H1 (cell line): ENCODE results near the gene CADPS. TPM values are rescaled to one million over a fixed set of nuclear protein-coding genes. Genes with fewer than 3 reads are reported as not detected.

Source experiments
- CTCF ChIA-PET: fragments of 300-600 bp; sonication (Branson Sonifier 250); formaldehyde crosslinking; loops from one replicate; lab custom pipeline; 2021; ENCODE audit not compliant: partially characterized antibody; lab: Charles Lee
- POLR2A ChIA-PET: fragments of 300-600 bp; sonication (Branson Sonifier 250); formaldehyde crosslinking; loops from one replicate; lab custom pipeline; 2021; ENCODE audit warnings: inconsistent platforms; ENCODE audit not compliant: partially characterized antibody; lab: Charles Lee
- DNase-seq, 2 experiments: peaks; one replicate each; pipeline versions ENCODE4 v3.0.0 to v3.0.0-alpha.2; 2010 to 2022; ENCODE audit warnings: low spot score in 2 of 2, low read depth in 1 of 2, mixed read lengths in 1 of 2
- FAIRE-seq: peaks from 2 replicates; lab custom pipeline; 2011; peaks lifted over from hg19 to GRCh38; lab: Jason Lieb, UNC
- H2AFZ ChIP-seq: 2 replicates; pipeline ENCODE4 v1.8.1; 2012; ENCODE audit warnings: low read length, inconsistent platforms
- H2AK5ac ChIP-seq: 2 replicates; pipeline ENCODE4 v1.6.1; 2013; ENCODE audit warnings: low read depth, low read length
- H2BK120ac ChIP-seq: replicated peaks from 2 replicates; pipeline ENCODE3; 2013; ENCODE audit warnings: low read depth, low read length, inconsistent platforms
- H2BK12ac ChIP-seq: 2 replicates; pipeline ENCODE4 v1.6.1; 2013; ENCODE audit warnings: low read depth, low read length
- H2BK15ac ChIP-seq: 2 replicates; pipeline ENCODE4 v1.6.1; 2013; ENCODE audit warnings: low read length
- H2BK20ac ChIP-seq: 2 replicates; pipeline ENCODE4 v1.6.1; 2013; ENCODE audit warnings: low read length
- H2BK5ac ChIP-seq: 2 replicates; pipeline ENCODE4 v1.6.1; 2013; ENCODE audit warnings: low read depth, low read length
- H3K14ac ChIP-seq: 2 replicates; pipeline ENCODE4 v1.6.1; 2013; ENCODE audit warnings: inconsistent platforms; ENCODE audit not compliant: insufficient read length
- H3K18ac ChIP-seq: 2 replicates; pipeline ENCODE4 v1.6.1; 2013; ENCODE audit warnings: low read length; ENCODE audit errors: extremely low read depth
- H3K23ac ChIP-seq: 2 replicates; pipeline ENCODE4 v1.6.1; 2013; ENCODE audit warnings: inconsistent platforms; ENCODE audit not compliant: insufficient read length
- H3K23me2 ChIP-seq: 2 replicates; pipeline ENCODE4 v1.6.1; 2013; ENCODE audit warnings: low read depth, low read length
- H3K27ac ChIP-seq: 2 replicates; pipeline ENCODE4 v1.6.1; 2011; ENCODE audit warnings: low read depth, low read length, inconsistent platforms
- H3K27me3 ChIP-seq, 4 experiments: replicated peaks in 1 of 4; 1 replicate in 1 of 4; 2 replicates in 3 of 4; pipeline versions ENCODE4 v1.6.1 to v1.8.1; 2011 to 2013; ENCODE audit warnings: low read length in 3 of 4, mild to moderate bottlenecking in 3 of 4, inconsistent platforms in 2 of 4, mixed read lengths in 2 of 4, moderate library complexity in 1 of 4; ENCODE audit not compliant: control insufficient read depth in 3 of 4, insufficient read depth in 3 of 4; ENCODE audit errors: extremely low read depth in 1 of 4
- H3K36me3 ChIP-seq, 4 experiments: 2 replicates each; pipeline versions ENCODE4 v1.6.1 to v1.8.1; 2011 to 2013; ENCODE audit warnings: mild to moderate bottlenecking in 4 of 4, low read length in 3 of 4, moderate library complexity in 2 of 4, control low read depth in 1 of 4, inconsistent platforms in 1 of 4; ENCODE audit not compliant: insufficient read depth in 4 of 4, control insufficient read depth in 2 of 4
- H3K4ac ChIP-seq: replicated peaks from 2 replicates; pipeline ENCODE3; 2013; ENCODE audit warnings: low read length, low read depth, mixed read lengths, inconsistent platforms; ENCODE audit not compliant: insufficient read length
- H3K4me1 ChIP-seq, 4 experiments: replicated peaks in 1 of 4; 1 replicate in 1 of 4; 2 replicates in 3 of 4; pipeline versions ENCODE4 v1.6.1 to v1.8.1; 2011 to 2013; ENCODE audit warnings: low read length in 3 of 4, inconsistent platforms in 2 of 4, mixed read lengths in 1 of 4; ENCODE audit not compliant: insufficient read depth in 4 of 4, control insufficient read depth in 3 of 4
- H3K4me2 ChIP-seq, 2 experiments: 2 replicates each; pipeline versions ENCODE4 v1.6.1 to v1.8.1; 2011 to 2013; ENCODE audit warnings: low read depth in 2 of 2, low read length in 2 of 2, control low read depth in 1 of 2, inconsistent platforms in 1 of 2, mild to moderate bottlenecking in 1 of 2; ENCODE audit not compliant: insufficient read depth in 1 of 2
- H3K4me3 ChIP-seq, 4 experiments: fragments of 200-600, 300-600 bp in 1 of 4; sonication (generic), shearing (Covaris generic), sonication (Bioruptor Twin) in 1 of 4; 2 replicates each; pipeline versions ENCODE4 v1.5.1 to v1.8.1; 2011 to 2016; ENCODE audit warnings: low read length in 4 of 4, low read depth in 3 of 4, control low read depth in 2 of 4, inconsistent platforms in 2 of 4, mild to moderate bottlenecking in 2 of 4, mixed read lengths in 1 of 4, moderate library complexity in 1 of 4; ENCODE audit not compliant: insufficient read depth in 2 of 4; ENCODE audit errors: extremely low read depth in 1 of 4
- H3K56ac ChIP-seq: replicated peaks from 2 replicates; pipeline ENCODE3; 2013; ENCODE audit warnings: low read depth, mild to moderate bottlenecking, mixed read lengths, low read length, inconsistent platforms; ENCODE audit not compliant: insufficient read length
- H3K79me1 ChIP-seq: 2 replicates; pipeline ENCODE4 v1.6.1; 2013; ENCODE audit warnings: low read depth, low read length, control low read depth
- H3K79me2 ChIP-seq, 2 experiments: 2 replicates each; pipeline versions ENCODE4 v1.6.1 to v1.8.1; 2012 to 2013; ENCODE audit warnings: low read length in 2 of 2, mild to moderate bottlenecking in 2 of 2, inconsistent platforms in 1 of 2; ENCODE audit not compliant: insufficient read depth in 2 of 2, control insufficient read depth in 1 of 2
- H3K9ac ChIP-seq, 4 experiments: replicated peaks in 1 of 4; 1 replicate in 1 of 4; 2 replicates in 3 of 4; pipeline versions ENCODE4 v1.6.1 to v1.8.1; 2011 to 2013; ENCODE audit warnings: low read depth in 3 of 4, low read length in 3 of 4, control low read depth in 2 of 4, mild to moderate bottlenecking in 2 of 4, moderate library complexity in 2 of 4, inconsistent platforms in 1 of 4; ENCODE audit errors: extremely low read depth in 1 of 4
- H3K9me3 ChIP-seq, 2 experiments: 2 replicates each; pipeline versions ENCODE4 v1.6.1 to v1.8.1; 2012 to 2013; ENCODE audit warnings: mild to moderate bottlenecking in 2 of 2, moderate library complexity in 2 of 2, control low read depth in 1 of 2, inconsistent platforms in 1 of 2, low read depth in 1 of 2, low read length in 1 of 2, mixed read lengths in 1 of 2; ENCODE audit not compliant: insufficient read depth in 2 of 2
- H4K20me1 ChIP-seq, 2 experiments: replicated peaks in 1 of 2; 2 replicates each; pipeline versions ENCODE3 to v1.8.1; 2011 to 2013; ENCODE audit warnings: inconsistent platforms in 2 of 2, low read length in 2 of 2, mild to moderate bottlenecking in 1 of 2; ENCODE audit not compliant: insufficient read depth in 2 of 2, control insufficient read depth in 1 of 2
- H4K5ac ChIP-seq: 2 replicates; pipeline ENCODE4 v1.6.1; 2013; ENCODE audit warnings: low read length, low read depth, mixed read lengths, inconsistent platforms; ENCODE audit not compliant: insufficient read length
- H4K8ac ChIP-seq: 2 replicates; pipeline ENCODE4 v1.8.0; 2013; ENCODE audit warnings: mild to moderate bottlenecking, moderate library complexity, low read length, inconsistent platforms; ENCODE audit not compliant: insufficient read depth; ENCODE audit errors: extremely low read depth
- H4K91ac ChIP-seq: replicated peaks from 2 replicates; pipeline ENCODE3; 2013; ENCODE audit warnings: low read length, mixed read lengths, inconsistent platforms; ENCODE audit not compliant: insufficient read length
- CREB1 ChIP-seq: IDR thresholded peaks from 2 replicates; pipeline ENCODE4 v1.6.1; 2012; ENCODE audit warnings: inconsistent platforms
- CTBP2 ChIP-seq: IDR thresholded peaks from 2 replicates; pipeline ENCODE4 v1.7.0; 2011; ENCODE audit warnings: borderline replicate concordance, mild to moderate bottlenecking, moderate library complexity, mixed read lengths, low read length; ENCODE audit not compliant: insufficient read depth, insufficient read length
- JUND ChIP-seq: IDR thresholded peaks from 2 replicates; pipeline ENCODE4 v1.6.1; 2011; ENCODE audit warnings: mild to moderate bottlenecking, improper control_type of control experiment, low read length
- TAF1 ChIP-seq: IDR thresholded peaks from 2 replicates; pipeline ENCODE4 v1.6.1; 2011; ENCODE audit warnings: mild to moderate bottlenecking, low read depth, low read length
- TEAD4 ChIP-seq: IDR thresholded peaks from 2 replicates; pipeline ENCODE4 v1.6.1; 2012; ENCODE audit warnings: low read depth, low read length, inconsistent platforms, mixed read lengths
- WGBS, 2 experiments: shearing (Covaris generic) in 1 of 2; methylation state at CpG; one replicate each; pipeline versions ENCODE4 v1.1.6 to v1.1.7; 2013 to 2015; ENCODE audit warnings: low lambda C conversion rate in 2 of 2, mixed read lengths in 2 of 2, inconsistent platforms in 1 of 2, low coverage in 1 of 2, missing lambda C conversion rate in 1 of 2; ENCODE audit not compliant: insufficient replicate concordance in 2 of 2, insufficient coverage in 1 of 2, insufficient read length in 1 of 2; ENCODE audit errors: extremely low coverage in 1 of 2, missing lambda C conversion rate in 1 of 2; 5-methylcytosine and 5-hydroxymethylcytosine counted together
- polyA plus RNA-seq, 7 experiments: library from polyadenylated mRNA; depleted of rRNA in 3 of 7; stranded (reverse) in 5 of 7; unstranded in 2 of 7; fragments of >200 nt in 5 of 7; fragments of 200-250 nt in 2 of 7; gene quantifications; 1 replicate in 5 of 7; 2 replicates in 1 of 7; 4 replicates in 1 of 7; pipeline versions ENCODE4 v1.2.1 to v1.2.3, GENCODE V29; 2011 to 2013; ENCODE audit warnings: missing spikeins in 2 of 7, mixed read lengths in 2 of 7
- total RNA-seq: library from RNA; stranded (reverse); fragmentation: NEBNext Ultra II Directional; extraction: Animal tissue kit (Norgen Biotek cat#: 25700); gene quantifications from 2 replicates; pipeline ENCODE4 v1.2.1, GENCODE V29; 2021
- TF ChIP-seq, protein P1 (sequence below): IDR thresholded peaks from 2 replicates; pipeline ENCODE4 v1.6.1; 2012; ENCODE audit warnings: inconsistent platforms

CADPS gene
- total and polyA plus RNA-seq, 2 of the 8 experiments (the other 6 are each of a cell fraction or from before 2014, with no cell fraction given): 7.1 to 10.2 TPM

DNA sequence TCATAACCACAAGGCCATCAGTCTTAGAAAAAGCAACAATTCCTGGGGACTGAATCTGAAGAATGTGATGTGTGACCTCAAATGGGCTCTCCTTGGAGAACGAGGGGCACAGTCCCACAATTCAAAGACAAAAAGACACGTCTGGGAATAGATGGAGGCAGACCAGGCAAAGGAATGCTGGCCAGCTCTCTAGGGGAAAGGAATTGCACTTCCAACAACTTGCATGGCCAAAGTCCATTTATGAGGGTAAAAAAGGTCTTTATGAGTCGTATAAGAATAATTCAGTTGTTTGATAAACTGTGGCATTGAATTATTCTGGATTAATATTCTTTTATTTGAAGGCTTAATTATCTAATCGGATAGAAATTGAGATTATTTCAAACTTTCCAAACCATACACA, 321.4 kb downstream of the CADPS start:
- Histone ChIP-seq H3K14ac (no peak overlapping the region), H4K5ac (no peak overlapping the region), H2AFZ (no peak overlapping the region), H3K4me2 (no peak overlapping the region), H2BK12ac (no peak overlapping the region), H2BK120ac (no peak overlapping the region), H3K9me3 (no peaks in the 10 kb centered on the region), H2BK20ac (no peak overlapping the region), H2BK5ac (no peak overlapping the region), H2BK15ac (no peak overlapping the region), H3K4me3 (no peak overlapping the region), H4K91ac (no peak overlapping the region), H3K23ac (no peak overlapping the region), H3K56ac (no peak overlapping the region), H3K27me3 (no peaks in the 10 kb centered on the region), H4K8ac (no peak overlapping the region), H3K4ac (no peak overlapping the region), H3K18ac (no peak overlapping the region), H3K79me1 (no peaks in the 10 kb centered on the region; the same call in 1 of the 2 replicates), H3K36me3 (no peaks in the 10 kb centered on the region), H3K23me2 (no peaks in the 10 kb centered on the region; the same call in 1 of the 2 replicates), H3K27ac (no peak overlapping the region), H3K9ac (no peak overlapping the region), H4K20me1 (no peaks in the 10 kb centered on the region), H3K4me1 (peaks cover under 1 to 10% (median 5%) of the 10 kb centered on the region in 4 experiments; a peak in 5 of 7 replicates), H2AK5ac (no peak overlapping the region), H3K79me2 (no peaks in the 10 kb centered on the region; a peak in 1 of 4 replicates)
- FAIRE-seq: no peak
- DNase-seq: no peak
- TF ChIP-seq, protein P1, sequence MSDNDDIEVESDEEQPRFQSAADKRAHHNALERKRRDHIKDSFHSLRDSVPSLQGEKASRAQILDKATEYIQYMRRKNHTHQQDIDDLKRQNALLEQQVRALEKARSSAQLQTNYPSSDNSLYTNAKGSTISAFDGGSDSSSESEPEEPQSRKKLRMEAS: no peak
- no peak for TF ChIP-seq CTBP2
- no peak for TF ChIP-seq TEAD4
- TF ChIP-seq TAF1: no peak
- TF ChIP-seq CREB1: no peak
- TF ChIP-seq JUND: no peak
- WGBS, 2 experiments: 82% methylated on average over 4 of the region's 4 CpGs; no CpG with 5 or more reads in 1 of the 2 experiments
- ChIA-PET CTCF (interaction anchor here (0.8 to 11.3 kb wide), 24 partner anchors 9 to 367 kb away, joined by 3 to 135 read pairs (median 5); partner anchors contain the start of gene FEZF2), POLR2A (interaction anchor here (1.0 kb wide), 1 partner anchor 25 kb away, joined by 3 read pairs; no protein-coding TSS in a partner anchor)
